ENCODE data around the gene GOLGA6A.

DNA sequence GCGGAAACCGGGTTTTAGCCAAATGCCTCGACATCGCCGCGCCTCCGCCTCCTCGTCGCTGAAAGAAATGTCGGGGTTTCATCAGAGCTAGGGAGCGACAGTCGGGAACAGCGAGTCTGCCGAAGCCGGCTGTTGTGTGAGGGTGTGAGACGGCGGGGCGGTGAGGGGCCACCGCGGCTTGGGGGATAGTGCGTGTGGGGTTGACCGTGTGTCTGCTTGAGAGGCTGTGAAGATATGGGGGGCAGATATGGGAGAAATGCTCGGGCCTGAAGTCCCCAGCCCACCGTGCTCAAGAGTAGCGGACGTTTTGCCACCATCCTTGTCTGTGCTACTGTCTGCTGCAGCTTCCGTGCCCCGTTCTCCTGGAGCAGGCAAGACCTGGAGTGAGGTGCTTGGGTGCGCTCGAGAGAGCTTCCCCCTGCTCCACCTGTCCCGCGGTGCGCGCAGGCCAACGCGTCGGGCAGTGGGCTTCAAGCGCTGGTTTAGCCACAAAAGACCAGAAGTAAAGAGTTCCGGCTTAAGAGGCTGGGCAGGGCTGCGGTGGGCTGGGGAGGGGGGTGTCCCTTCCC lies 47.3 kb upstream of the GOLGA6A start:
- TF ChIP-seq, protein P1, sequence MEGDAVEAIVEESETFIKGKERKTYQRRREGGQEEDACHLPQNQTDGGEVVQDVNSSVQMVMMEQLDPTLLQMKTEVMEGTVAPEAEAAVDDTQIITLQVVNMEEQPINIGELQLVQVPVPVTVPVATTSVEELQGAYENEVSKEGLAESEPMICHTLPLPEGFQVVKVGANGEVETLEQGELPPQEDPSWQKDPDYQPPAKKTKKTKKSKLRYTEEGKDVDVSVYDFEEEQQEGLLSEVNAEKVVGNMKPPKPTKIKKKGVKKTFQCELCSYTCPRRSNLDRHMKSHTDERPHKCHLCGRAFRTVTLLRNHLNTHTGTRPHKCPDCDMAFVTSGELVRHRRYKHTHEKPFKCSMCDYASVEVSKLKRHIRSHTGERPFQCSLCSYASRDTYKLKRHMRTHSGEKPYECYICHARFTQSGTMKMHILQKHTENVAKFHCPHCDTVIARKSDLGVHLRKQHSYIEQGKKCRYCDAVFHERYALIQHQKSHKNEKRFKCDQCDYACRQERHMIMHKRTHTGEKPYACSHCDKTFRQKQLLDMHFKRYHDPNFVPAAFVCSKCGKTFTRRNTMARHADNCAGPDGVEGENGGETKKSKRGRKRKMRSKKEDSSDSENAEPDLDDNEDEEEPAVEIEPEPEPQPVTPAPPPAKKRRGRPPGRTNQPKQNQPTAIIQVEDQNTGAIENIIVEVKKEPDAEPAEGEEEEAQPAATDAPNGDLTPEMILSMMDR (IDR thresholded peaks at IDR 0.05; ENCODE audit: low read length) = no peak
- no peak for TF ChIP-seq EZH2 (IDR thresholded peaks at IDR 0.05; ENCODE audit: borderline replicate concordance, low read length)

All from OCI-LY1 (cell line).